Uterus (tissue), 4 donors: Measurements from ENCODE around the gene ABCC11. TPM values are rescaled to one million over a fixed set of nuclear protein-coding genes. Genes with fewer than 3 reads are reported as not detected.

Experiments used
- DNase-seq, 2 donors: peaks; one replicate each; pipeline ENCODE4 v3.0.0-alpha.2; 2019 to 2020
- H3K27ac ChIP-seq, 2 donors: fragments of 200-600 bp; sonication (generic); 1 replicate in 1 of 2; 2 replicates in 1 of 2; pipeline ENCODE4 v1.5.1; 2016 to 2018
- H3K27me3 ChIP-seq, 2 donors: fragments of 200-600 bp; sonication (generic); one replicate each; pipeline ENCODE4 v1.5.1; 2018 to 2019; ENCODE audit warnings: control low read depth in 1 of 2
- H3K36me3 ChIP-seq, 2 donors: fragments of 200-600 bp; sonication (generic); one replicate each; pipeline ENCODE4 v1.5.1; 2019; ENCODE audit warnings: control low read depth in 1 of 2
- H3K4me1 ChIP-seq, 2 donors: fragments of 200-600 bp; sonication (generic); one replicate each; pipeline ENCODE4 v1.5.1; 2018 to 2019; ENCODE audit warnings: control low read depth in 1 of 2
- H3K4me3 ChIP-seq, 2 donors: fragments of 200-600 bp; sonication (generic); 1 replicate in 1 of 2; 2 replicates in 1 of 2; pipeline ENCODE4 v1.5.1; 2018 to 2019; ENCODE audit warnings: mild to moderate bottlenecking in 1 of 2
- H3K9me3 ChIP-seq, 2 donors: fragments of 200-600 bp; sonication (generic); one replicate each; pipeline ENCODE4 v1.5.1; 2019; ENCODE audit warnings: control low read depth in 1 of 2
- POLR2A ChIP-seq, 2 donors: fragments of 450-650 bp; IDR thresholded peaks; one replicate each; pipeline ENCODE4 v1.6.1; 2016; ENCODE audit warnings: antibody characterized with exemption in 2 of 2, mild to moderate bottlenecking in 1 of 2, moderate library complexity in 1 of 2
- intact Hi-C: fragments of 100-400 bp; cut with DNase I; formaldehyde crosslinking; loops from one replicate; pipeline ENCODE4 v1.15.1; 2023; ENCODE audit warnings: low total_unique reads
- total RNA-seq, 4 donors: library from RNA; depleted of rRNA in 3 of 4; stranded (reverse); fragments of >200 nt in 3 of 4; gene quantifications; one replicate each; pipeline versions ENCODE4 v1.1.0 to v1.2.4, GENCODE V29; 2014 to 2023
- TF ChIP-seq, protein P1 (sequence below), 4 experiments: fragments of 200-600 bp in 2 of 4; fragments of 450-650 bp in 2 of 4; sonication (generic) in 2 of 4; IDR thresholded peaks; one replicate each; pipeline ENCODE4 v1.5.1; 2016 to 2019; ENCODE audit warnings: antibody characterized with exemption in 4 of 4, mild to moderate bottlenecking in 2 of 4, moderate library complexity in 1 of 4
- donor health status: DM: yes; HTN: yes; CAD: no.

The ABCC11 gene
- total RNA-seq, 4 donors from 2014 or later, result 0.48 TPM; not detected in 3

DNA sequence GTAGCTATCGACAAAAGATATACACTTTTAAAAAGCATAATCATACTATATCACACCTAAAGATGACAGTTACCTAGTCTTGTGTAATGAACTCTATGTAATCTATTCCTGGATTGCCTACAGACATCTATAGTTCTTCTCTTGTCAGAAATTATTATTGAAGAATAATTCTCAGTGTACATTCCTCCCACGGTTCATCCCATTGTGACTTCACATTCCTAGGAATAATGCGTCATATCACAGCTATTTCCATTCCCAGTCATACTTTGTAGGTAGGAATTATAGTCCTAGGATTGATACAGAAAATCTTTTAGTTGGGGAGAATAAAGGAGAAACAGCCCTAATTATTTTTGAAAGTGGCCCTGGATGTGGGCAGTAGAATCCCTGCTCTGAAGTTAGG, 44.0 kb upstream of the ABCC11 start:
- no peak overlapping the region for H3K27ac ChIP-seq
- intact Hi-C loops, result no loop called here
- DNase-seq, result no peak
- H3K4me3 ChIP-seq, result no peak overlapping the region
- H3K36me3 ChIP-seq, result no peaks in the 10 kb centered on the region
- no peaks in the 10 kb centered on the region for H3K27me3 ChIP-seq
- TF ChIP-seq, protein P1, sequence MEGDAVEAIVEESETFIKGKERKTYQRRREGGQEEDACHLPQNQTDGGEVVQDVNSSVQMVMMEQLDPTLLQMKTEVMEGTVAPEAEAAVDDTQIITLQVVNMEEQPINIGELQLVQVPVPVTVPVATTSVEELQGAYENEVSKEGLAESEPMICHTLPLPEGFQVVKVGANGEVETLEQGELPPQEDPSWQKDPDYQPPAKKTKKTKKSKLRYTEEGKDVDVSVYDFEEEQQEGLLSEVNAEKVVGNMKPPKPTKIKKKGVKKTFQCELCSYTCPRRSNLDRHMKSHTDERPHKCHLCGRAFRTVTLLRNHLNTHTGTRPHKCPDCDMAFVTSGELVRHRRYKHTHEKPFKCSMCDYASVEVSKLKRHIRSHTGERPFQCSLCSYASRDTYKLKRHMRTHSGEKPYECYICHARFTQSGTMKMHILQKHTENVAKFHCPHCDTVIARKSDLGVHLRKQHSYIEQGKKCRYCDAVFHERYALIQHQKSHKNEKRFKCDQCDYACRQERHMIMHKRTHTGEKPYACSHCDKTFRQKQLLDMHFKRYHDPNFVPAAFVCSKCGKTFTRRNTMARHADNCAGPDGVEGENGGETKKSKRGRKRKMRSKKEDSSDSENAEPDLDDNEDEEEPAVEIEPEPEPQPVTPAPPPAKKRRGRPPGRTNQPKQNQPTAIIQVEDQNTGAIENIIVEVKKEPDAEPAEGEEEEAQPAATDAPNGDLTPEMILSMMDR (IDR thresholded peaks at IDR 0.05), result no peak
- no peak for TF ChIP-seq POLR2A (IDR thresholded peaks at IDR 0.05)
- H3K4me1 ChIP-seq, result no peaks in the 10 kb centered on the region
- H3K9me3 ChIP-seq, result peaks cover 0 to 9% of the 10 kb centered on the region in 2 donors

DNA sequence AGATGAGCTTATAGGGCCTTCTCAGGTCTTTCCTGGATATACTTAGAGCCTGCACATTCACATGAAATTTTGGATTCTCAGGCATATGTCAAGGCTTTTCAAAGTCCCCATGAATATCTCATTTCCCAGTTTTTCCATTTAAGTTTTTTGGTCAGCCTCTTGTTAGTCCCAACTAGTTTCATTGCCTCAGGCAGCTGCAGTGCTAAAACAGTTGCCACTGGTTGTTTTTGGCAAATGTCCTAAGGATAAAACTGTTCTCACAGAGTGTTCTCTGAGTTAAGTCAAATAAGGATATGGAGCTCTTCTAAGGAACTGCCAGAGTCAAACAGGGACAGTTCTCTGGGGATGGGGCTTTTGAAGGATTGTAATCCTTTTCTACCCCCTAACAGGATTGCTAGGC, 39.9 kb upstream of the ABCC11 start:
- H3K27ac ChIP-seq, result no peak overlapping the region
- no peak for DNase-seq
- H3K9me3 ChIP-seq, result peaks cover 0 to 9% of the 10 kb centered on the region in 2 donors
- TF ChIP-seq, protein P1 (IDR thresholded peaks at IDR 0.05), result no peak
- H3K27me3 ChIP-seq, result no peaks in the 10 kb centered on the region
- intact Hi-C loops, result no loop called here
- no peaks in the 10 kb centered on the region for H3K36me3 ChIP-seq
- H3K4me3 ChIP-seq, result no peak overlapping the region
- H3K4me1 ChIP-seq, result no peaks in the 10 kb centered on the region

DNA sequence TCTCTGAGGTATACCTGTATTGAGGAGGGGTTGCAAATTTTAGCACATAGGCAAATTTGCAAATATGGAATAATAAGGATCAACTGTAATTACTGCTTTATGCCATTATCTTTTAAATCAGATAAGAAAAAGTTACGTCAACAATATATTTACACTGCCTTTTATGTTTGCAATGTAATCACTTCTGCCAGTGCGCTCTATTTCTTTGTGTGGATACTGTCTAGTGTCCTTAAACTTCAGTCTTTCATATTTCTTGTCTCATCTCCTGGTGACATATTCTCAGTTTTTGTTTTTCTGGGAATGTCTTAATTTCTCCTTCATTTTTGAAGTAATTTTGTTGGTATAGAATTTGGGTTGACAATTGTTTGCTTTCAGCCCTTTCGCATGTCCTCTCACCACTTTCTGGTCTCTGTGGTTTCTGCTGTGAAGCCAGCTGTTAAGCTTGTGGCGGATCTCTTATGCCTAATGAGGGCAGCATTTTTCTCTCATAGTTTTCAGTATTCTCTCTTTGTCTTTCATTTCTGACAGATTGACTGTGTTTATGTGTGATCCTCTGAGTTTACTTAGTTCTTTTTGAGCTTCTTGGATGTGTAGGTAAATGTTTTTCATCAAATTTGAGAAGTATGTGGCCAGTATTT, 37.6 kb upstream of the ABCC11 start:
- intact Hi-C loops, result no loop called here
- Histone ChIP-seq H3K36me3 (no peaks in the 10 kb centered on the region), H3K4me1 (no peaks in the 10 kb centered on the region)

DNA sequence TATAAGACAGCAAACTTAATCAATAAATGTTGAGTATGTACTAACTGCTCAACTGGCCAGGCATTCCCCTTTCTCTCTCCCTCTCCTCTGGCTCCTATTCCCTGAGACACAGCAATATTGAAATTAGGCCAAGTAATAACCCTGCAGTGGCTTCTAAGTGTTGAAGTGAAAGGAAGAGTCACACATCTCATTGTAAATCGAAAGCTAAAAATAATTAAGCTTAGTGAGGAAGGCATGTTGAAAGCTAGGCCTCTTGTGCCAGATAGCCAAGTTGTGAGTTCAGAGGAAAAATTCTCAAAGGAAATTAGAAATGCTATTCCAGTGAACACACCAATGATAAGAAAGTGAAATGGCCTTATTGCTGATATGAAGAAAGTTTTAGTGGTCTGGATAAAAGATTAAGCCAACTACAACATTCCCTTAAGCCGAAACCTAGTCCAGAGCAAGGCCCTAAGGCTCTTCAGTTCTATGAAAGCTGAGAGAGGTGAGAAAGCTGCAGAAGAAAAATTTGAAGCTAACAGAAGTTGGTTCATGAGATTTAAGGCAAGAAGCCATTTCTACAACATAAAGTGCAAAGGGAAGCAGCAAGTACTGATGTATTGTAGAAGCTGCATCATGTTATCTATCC, 35.4 kb upstream of the ABCC11 start:
- no peak for TF ChIP-seq POLR2A (IDR thresholded peaks at IDR 0.05)
- TF ChIP-seq, protein P1 (IDR thresholded peaks at IDR 0.05), result no peak
- no peaks in the 10 kb centered on the region for H3K36me3 ChIP-seq
- no peak overlapping the region for H3K4me3 ChIP-seq
- H3K9me3 ChIP-seq, result peaks cover 0 to 9% of the 10 kb centered on the region in 2 donors
- H3K27ac ChIP-seq, result no peak overlapping the region
- DNase-seq, result no peak
- intact Hi-C loops, result no loop called here
- H3K27me3 ChIP-seq, result no peaks in the 10 kb centered on the region
- no peaks in the 10 kb centered on the region for H3K4me1 ChIP-seq

More for the DNA sequence above, 37.6 kb upstream of the ABCC11 start:
- DNase-seq, result no peak
- peaks cover 0 to 9% of the 10 kb centered on the region in 2 donors for H3K9me3 ChIP-seq
- H3K4me3 ChIP-seq, result no peak overlapping the region
- TF ChIP-seq, protein P1 (IDR thresholded peaks at IDR 0.05), result no peak
- no peak for TF ChIP-seq POLR2A (IDR thresholded peaks at IDR 0.05)
- no peaks in the 10 kb centered on the region for H3K27me3 ChIP-seq
- H3K27ac ChIP-seq, result no peak overlapping the region

DNA sequence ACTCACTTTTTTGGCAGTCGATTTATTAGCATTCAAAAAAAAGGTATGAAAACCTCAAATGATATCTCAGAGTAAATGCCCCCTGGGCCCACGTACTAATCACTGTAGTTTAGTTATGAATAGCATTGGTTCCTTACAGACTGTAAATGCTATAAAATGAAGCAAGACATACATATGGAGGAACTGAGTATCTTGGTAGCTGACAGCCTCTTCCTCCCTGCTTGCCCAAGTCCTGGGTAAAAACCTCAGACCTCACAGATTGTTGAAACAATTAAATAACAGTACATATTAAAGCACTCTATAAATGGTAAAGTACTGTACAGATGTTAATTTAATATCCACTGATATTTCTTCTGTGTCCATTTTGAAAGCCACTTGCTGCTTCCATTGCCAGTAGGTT, 33.2 kb upstream of the ABCC11 start:
- DNase-seq, result no peak
- no peaks in the 10 kb centered on the region for H3K4me1 ChIP-seq
- no peak overlapping the region for H3K4me3 ChIP-seq
- TF ChIP-seq, protein P1 (IDR thresholded peaks at IDR 0.05), result no peak
- TF ChIP-seq POLR2A (IDR thresholded peaks at IDR 0.05), result no peak
- intact Hi-C loops, result no loop called here
- no peak overlapping the region for H3K27ac ChIP-seq
- H3K9me3 ChIP-seq, result no peaks in the 10 kb centered on the region
- H3K27me3 ChIP-seq, result no peaks in the 10 kb centered on the region
- H3K36me3 ChIP-seq, result no peaks in the 10 kb centered on the region
